ENCODE measurements around the gene HIF3A.

DNA sequence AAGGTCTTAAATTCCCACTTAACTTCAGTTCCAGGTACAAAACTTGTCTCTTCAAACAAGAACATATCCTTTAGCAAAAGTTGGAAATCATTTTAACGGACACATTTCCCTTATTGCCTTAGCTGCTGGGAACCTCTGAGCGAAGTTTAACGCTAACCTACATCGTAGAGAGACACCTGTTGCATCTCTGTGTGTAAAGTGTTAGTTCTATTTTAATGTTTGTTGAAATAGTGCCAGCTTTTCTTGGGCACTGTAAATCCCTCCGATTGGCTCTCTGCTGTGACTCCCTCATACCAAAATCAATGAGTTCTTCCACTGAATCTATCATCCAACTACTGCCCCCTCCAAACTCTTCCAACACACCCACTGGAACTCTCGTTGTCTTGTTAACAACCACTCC, 2.3 kb upstream of the HIF3A start:
- TF ChIP-seq RCOR1 (IDR thresholded peaks at IDR 0.05; ENCODE audit: low read depth, low read length) (no peak), MAX (IDR thresholded peaks at IDR 0.05) (no peak)

Data from A549 (cell line).